ENCODE measurements around the gene UBE2G1.
"Not testable (repeated sequence)": the region's sequence is repeated elsewhere in the genome, so short reads cannot be mapped to it uniquely, and the experiment has no call there.

The UBE2G1 gene

GRCh38 chr17:4375039-4375748 lies 8.7 kb upstream of the UBE2G1 start:
- DNase-seq: no peak

- DNase-seq: no peak
Measured at GRCh38 chr17:4369557-4370230, 3.2 kb upstream of the UBE2G1 start.

DNA sequence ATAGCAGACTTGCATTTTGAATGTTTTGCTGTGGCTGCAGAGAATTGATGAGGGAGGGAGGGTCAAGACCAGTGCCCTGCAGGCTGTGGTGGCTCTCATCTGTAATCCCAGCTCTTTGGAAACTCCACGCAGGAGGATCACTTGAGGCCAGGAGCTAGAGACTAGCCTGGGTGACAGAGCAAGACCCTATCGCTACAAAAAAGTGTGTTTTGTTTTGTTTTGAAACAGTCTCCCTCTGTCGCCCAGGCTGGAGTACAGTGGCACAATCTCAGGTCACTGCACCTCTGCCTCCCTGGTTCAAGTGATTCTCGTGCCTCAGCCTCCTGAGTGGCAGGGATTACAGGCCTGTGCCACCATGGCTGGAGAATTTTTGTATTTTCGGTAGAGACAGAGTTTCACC lies 1.9 kb upstream of the UBE2G1 start:
- no peak for DNase-seq

- not testable (repeated sequence) for DNase-seq
Measured at GRCh38 chr17:4367177-4367576, 702 bp upstream of the UBE2G1 start.

- no peak for DNase-seq
Measured at GRCh38 chr17:4365628-4366326, 698 bp downstream of the UBE2G1 start.

GRCh38 chr17:4365103-4365627 lies 1.3 kb downstream of the UBE2G1 start:
- peak; percentile 71 for DNase-seq

DNA sequence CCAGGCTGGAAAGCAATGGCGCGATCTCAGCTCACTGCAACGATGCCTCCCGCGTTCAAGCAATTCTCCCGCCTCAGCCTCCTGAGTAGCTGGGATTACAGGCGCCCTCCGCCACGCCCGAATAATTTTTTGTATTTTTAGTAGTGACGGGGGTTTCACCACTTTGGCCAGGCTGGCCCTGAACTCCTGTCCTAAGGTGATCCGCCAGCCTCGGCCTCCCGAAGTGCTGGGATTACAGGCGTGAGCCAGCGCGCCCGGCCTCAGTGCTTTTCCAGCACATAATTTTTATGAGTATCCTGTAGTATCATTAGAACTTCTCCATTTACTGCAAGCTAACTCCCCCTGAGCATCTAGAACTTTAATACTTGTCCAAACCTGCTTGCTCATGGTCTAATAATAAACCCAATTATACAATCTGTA lies 1.8 kb downstream of the UBE2G1 start:
- no peak for DNase-seq

- DNase-seq: no peak
Measured at GRCh38 chr17:4362141-4362540, 4.3 kb downstream of the UBE2G1 start.

DNA sequence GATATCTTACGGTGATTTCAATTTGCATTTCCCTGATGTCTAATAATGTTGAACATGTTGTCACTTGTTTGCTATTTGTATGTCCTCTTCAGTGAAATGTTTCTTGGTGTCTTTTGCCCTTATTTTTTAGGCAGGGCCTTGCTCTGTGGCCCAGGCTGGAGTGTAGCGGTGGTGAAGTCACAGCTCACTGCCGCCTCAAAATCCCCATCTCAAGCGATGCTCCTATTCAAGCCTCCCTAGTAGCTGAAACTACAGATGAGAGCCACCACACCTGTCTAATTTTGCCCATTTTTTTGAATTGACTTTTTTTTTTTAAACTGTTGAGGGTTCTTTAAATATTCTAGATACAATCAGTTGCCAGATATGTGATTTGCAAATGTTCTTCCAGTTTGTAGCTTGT lies 8.3 kb downstream of the UBE2G1 start:
- DNase-seq: no peak

DNA sequence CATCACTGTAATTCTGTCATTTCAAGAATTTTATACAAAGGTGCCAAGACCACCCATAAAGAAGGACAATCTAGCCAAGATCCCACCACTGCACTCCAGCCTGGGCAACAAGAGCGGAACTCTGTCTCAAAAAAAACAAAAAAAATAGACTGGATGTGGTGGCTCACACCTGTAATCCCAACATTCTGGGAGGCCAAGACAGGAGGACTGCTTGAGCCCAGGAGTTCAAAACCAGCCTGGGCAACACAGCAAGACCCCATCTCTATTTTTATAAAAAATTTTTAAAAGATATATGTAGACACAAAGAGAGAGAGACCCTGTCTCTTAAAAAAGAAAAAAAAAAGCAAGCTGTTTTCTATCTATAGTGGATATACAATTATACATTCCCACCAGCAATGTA lies 8.8 kb downstream of the UBE2G1 start:
- DNase-seq: no peak

GRCh38 chr17:4357030-4357628 lies 9.3 kb downstream of the UBE2G1 start:
- DNase-seq: no peak

GRCh38 chr17:4354862-4355514 lies 11.5 kb downstream of the UBE2G1 start:
- no peak for DNase-seq

DNA sequence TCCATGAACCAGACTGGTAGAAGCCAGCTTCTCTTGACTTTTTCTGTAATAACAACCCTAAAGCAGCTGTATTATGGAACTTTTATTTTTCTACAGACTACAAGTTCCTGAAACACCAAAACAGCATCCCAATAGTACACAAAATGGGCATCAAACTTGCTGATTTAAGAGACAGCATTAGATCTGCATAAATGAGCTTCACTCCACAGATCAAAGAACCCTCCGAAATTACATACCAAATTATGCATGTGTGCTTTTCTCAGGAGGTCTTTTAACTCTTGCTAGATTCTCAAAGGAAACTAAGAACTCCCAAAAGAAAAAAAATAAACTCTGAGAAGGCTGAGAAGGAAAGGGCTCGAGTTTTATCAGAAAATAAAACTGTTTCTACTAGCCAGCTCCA lies 12.3 kb downstream of the UBE2G1 start:
- no peak for DNase-seq

GRCh38 chr17:4350214-4350613 lies 16.3 kb downstream of the UBE2G1 start:
- DNase-seq: not testable (repeated sequence)

DNA sequence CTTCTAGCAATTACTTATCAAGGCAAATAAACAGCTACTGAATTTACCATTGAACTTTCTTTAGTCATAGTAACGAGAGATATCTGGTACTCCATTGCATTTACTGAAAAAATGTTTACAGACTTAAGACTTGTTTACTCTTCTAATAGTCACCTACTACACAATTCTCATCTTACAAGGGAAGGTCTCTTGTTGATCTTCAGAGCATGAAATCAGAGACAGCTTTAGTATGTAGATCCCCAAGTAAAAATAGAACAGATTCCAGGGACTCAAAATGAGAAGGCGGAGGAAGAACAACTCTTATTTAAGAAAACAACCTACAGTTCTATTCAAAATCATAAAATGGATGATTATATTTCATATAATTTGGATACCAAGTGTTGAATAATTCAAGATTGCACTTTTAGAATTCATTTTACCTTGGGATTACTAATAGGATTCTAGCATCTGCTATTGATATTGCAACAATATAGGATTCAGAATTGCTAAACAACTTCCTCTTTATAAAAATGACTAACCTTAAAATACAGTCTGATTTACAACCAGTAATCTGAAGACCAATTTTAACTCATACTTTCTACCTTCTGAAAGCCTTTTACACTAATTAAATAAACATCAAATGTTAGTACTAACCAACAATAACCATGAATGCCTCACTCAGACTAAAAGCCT lies 20.8 kb downstream of the UBE2G1 start:
- DNase-seq: no peak

DNA sequence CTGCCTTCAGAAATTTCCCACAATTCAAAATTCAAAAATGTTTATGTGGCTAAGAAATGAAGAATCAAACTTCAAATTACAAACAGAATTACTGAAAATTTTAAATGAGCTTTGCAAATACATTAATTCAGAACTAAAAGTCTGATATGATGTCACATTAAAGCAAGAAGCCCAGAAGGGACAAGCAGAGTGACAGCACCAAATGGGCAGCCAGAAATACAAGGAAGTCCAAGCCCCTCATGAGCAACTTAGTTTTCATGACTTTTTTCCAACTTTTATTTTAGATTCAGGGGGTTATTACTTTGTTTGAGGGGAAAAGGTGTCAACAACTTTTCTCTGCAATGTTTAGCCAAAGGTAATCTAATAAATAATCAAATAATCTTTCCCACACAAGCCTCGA lies 21.5 kb downstream of the UBE2G1 start:
- no peak for DNase-seq

GRCh38 chr17:4342535-4342934 lies 23.9 kb downstream of the UBE2G1 start:
- no peak for DNase-seq

GRCh38 chr17:4341616-4341977 lies 24.9 kb downstream of the UBE2G1 start:
- no peak for DNase-seq

DNA sequence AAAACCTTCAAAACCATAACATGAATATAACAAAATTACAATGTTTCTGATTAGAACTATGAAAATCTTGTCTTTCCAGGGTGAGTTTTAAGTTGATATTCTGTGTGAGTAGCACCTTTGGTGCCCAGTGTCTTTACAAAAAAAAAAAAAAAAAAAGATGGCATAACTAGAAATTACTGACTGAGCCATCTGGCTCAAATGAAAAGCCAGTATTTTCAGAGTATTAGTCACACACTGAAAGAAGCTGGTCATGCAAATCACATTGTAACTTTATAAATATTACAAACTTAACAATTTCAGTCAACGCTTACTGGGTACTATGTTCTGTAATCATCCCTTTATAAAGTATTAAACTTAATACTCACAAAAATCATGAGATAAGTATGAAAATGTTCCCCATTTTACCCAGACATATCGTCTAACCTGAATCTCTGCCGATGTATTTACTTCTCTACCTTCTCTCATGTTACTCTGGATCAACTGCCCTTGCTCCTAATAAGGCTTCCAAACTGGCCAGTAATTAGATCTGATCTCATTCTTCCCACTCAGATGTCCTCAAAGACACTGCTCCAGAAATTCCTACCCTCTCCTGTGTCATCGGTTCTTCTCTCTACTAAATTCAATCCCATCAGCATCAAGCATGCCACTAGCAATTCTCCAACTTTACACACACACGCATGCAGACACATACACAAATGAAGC lies 25.4 kb downstream of the UBE2G1 start:
- DNase-seq: no peak

DNA sequence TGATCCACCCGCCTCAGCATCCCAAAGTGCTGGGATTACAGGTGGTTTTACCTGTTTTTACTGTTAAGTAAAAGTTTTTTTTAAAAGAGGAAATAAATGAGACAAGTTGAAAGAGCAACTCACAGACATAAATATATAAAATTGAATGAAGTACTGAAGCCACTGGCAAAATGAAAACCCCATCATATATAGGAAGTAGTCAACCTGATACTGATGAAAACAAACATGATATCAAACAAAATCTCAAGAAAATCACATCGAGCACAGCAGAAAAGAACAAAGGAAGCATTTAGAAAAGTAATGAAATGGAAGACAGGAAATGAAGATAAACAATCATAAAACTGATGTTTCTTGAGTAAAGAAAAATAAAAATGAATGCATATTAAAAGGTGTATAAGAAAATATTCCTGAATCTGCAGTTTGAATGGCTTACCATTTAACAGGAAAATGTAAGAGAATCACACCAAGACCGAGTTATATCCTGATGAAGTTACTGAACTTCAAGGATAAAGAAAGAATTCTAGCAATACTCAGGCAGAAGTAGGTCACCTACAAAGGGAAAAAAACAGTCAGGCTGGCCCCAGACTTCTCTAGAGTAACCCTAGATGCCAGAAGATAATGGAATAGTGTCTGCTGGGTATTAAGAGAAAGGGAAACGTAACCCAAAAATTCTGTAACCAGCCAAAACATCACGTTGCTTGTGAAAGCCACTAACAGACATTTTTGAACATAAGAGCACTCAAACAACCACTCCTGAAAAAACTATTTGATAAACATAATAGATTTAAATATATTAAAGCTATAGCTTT lies 31.5 kb downstream of the UBE2G1 start:
- no peak for DNase-seq

- DNase-seq: no peak
Measured at GRCh38 chr17:4334332-4334731, 32.1 kb downstream of the UBE2G1 start.

All from DMS 273 treated with DMSO at 0.1 percent for 48 hours (cell line).